GM12875 (cell line): ENCODE data around the gene FLG.
"Not testable (repeated sequence)": the region's sequence is repeated elsewhere in the genome, so short reads cannot be mapped to it uniquely, and the experiment has no call there.

Source experiments
- H3K4me3 ChIP-seq: one replicate; pipeline ENCODE4 v1.5.1; 2011; ENCODE audit warnings: low read depth, low read length, control low read depth
- TF ChIP-seq, protein P1 (sequence below): IDR thresholded peaks from 2 replicates; pipeline ENCODE4 v1.5.1; 2011; ENCODE audit warnings: low read depth, mild to moderate bottlenecking, control low read depth, inconsistent platforms, low read length, moderate library complexity, borderline replicate concordance; ENCODE audit not compliant: insufficient read depth

Gene FLG

DNA sequence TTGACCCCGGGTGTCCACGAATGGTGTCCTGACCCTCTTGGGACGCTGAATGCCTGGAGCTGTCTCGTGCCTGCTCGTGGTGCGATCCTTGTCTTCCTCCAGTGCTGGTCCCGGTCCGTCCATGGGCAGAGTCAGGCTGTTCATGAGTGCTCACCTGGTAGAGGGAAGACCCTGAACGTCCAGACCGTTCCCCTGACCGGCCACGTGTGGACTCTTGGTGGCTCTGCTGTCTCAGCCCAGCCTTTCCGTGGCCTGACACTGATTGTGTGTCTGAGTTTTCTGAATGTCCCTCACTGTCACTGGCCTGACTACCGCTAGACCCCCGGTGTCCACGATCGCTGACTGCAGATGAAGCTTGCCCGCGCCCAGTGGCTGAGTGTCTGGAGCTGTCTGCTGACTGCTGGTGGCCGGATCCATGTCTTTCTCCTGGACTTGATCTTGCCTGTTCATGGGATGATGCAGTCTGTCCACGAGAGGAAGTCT, 11.7 kb downstream of the FLG start:
- H3K4me3 ChIP-seq: no peak overlapping the region
- TF ChIP-seq, protein P1, sequence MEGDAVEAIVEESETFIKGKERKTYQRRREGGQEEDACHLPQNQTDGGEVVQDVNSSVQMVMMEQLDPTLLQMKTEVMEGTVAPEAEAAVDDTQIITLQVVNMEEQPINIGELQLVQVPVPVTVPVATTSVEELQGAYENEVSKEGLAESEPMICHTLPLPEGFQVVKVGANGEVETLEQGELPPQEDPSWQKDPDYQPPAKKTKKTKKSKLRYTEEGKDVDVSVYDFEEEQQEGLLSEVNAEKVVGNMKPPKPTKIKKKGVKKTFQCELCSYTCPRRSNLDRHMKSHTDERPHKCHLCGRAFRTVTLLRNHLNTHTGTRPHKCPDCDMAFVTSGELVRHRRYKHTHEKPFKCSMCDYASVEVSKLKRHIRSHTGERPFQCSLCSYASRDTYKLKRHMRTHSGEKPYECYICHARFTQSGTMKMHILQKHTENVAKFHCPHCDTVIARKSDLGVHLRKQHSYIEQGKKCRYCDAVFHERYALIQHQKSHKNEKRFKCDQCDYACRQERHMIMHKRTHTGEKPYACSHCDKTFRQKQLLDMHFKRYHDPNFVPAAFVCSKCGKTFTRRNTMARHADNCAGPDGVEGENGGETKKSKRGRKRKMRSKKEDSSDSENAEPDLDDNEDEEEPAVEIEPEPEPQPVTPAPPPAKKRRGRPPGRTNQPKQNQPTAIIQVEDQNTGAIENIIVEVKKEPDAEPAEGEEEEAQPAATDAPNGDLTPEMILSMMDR: no peak

DNA sequence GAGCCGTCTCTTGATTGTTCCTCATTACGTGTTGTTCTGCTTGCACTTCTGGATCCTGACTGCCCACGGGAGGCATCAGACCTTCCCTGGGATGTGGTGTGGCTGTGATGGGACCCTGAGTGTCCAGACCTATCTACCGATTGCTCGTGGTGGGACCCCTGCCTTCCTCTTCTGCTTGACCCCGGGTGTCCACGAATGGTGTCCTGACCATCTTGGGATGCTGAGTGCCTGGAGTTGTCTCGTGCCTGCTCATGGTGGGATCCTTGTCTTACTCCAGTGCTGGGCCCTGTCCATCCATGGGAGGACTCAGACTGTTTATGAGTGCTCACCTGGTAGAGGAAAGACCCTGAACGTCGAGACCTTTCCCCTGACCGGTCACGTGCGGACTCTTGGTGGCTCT, 12.9 kb downstream of the FLG start:
- not testable (repeated sequence) for H3K4me3 ChIP-seq

DNA sequence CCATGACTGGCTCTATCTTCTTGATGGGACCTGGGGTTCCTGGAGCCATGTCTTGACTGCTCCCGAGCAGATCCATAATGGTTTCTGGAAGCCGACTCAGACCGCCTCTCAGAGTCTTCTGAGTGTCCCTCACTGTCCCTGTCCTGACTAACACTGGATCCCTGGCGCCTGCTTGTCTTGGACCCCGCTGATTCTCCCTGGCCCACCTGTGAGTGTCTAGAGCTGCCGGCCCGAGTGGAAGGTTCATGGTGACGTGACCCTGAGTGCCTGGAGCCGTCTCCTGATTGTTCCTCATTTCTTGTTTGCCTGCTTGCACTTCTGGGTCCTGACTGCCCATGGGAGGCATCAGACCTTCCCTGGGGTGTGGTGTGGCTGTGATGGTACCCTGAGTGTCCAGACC, 15.1 kb downstream of the FLG start:
- H3K4me3 ChIP-seq: no peak overlapping the region
- TF ChIP-seq, protein P1: no peak

DNA sequence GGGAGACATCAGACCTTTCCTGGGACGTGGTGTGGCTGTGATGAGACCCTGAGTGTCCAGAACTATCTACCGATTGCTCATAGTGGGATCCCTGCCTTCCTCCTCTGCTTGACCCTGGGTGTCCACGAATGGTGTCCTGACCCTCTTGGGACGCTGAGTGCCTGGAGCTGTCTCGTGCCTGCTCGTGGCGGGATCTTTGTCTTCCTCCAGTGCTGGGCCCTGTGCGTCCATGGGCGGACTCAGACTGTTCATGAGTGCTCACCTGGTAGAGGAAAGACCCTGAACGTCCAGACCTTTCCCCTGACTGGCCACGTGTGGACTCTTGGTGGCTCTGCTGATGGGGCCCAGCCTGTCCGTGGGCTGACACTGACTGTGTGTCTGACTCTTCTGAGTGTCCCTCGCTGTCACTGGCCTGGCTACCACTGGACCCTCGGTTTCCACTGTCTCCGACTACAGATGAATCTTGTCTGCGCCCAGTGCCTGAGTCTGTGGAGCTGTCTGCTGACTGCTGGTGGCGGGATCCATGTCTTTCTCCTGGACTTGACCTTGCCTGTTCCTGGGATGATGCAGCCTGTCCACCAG, 15.6 kb downstream of the FLG start:
- H3K4me3 ChIP-seq: not testable (repeated sequence)

DNA sequence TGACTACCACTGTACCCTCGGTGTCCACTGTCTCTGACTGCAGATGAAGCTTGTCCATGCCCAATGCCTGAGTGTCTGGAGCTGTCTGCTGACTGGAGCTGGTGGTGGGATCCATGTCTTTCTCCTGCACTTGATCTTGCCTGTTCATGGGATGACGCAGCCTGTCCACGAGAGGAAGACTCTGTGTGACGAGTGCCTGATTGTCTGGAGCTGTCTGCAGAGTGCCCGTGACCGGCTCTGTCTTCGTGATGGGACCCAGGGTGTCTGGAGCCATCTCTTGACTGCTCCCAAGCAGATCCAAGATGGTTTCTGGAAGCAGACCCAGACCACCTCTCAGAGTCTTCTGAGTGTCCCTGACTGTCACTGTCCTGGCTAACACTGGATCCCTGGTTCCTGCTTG, 16.3 kb downstream of the FLG start:
- H3K4me3 ChIP-seq: not testable (repeated sequence)

DNA sequence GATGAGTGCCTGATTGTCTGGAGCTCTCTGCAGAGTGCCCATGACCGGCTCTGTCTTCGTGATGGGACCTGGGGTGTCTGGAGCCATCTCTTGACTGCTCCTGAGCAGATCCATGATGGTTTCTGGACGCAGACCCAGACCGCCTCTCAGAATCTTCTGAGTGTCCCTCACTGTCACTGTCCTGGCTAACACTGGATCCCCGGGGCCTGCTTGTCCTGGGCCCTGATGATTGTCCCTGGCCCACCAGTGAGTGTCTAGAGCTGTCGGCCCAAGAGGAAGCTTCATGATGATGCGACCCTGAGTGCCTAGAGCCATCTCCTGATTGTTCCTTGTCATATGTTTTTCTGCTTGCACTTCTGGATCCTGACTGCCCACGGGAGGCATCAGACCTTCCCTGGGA, 17.1 kb downstream of the FLG start:
- not testable (repeated sequence) for H3K4me3 ChIP-seq

DNA sequence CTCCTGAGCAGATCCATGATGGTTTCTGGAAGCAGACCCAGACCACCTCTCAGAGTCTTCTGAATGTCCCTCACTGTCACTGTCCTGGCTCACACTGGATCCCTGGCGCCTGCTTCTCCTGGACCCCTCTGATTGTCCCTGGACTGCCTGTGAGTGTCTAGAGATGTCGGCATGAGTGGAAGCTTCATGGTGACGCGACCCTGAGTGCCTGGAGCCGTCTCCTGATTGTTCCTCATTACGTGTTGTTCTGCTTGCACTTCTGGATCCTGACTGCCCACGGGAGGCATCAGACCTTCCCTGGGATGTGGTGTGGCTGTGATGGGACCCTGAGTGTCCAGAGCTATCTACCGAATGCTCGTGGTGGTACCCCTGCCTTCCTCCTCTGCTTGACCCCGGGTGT, 18.9 kb downstream of the FLG start:
- H3K4me3 ChIP-seq: not testable (repeated sequence)

DNA sequence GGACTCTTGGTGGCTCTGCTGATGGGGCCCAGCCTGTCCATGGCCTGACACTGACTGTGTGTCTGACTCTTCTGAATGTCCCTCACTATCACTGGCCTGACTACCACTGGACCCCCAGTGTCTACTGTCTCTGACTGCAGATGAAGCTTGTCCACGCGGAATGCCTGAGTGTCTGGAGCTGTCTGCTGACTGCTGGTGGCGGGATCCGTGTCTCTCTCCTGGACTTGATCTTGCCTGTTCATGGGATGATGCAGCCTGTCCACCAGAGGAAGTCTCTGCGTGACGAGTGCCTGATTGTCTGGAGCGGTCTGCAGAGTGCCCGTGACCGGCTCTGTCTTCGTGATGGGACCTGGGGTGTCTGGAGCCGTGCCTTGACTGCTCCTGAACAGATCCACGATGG, 20.3 kb downstream of the FLG start:
- not testable (repeated sequence) for H3K4me3 ChIP-seq

DNA sequence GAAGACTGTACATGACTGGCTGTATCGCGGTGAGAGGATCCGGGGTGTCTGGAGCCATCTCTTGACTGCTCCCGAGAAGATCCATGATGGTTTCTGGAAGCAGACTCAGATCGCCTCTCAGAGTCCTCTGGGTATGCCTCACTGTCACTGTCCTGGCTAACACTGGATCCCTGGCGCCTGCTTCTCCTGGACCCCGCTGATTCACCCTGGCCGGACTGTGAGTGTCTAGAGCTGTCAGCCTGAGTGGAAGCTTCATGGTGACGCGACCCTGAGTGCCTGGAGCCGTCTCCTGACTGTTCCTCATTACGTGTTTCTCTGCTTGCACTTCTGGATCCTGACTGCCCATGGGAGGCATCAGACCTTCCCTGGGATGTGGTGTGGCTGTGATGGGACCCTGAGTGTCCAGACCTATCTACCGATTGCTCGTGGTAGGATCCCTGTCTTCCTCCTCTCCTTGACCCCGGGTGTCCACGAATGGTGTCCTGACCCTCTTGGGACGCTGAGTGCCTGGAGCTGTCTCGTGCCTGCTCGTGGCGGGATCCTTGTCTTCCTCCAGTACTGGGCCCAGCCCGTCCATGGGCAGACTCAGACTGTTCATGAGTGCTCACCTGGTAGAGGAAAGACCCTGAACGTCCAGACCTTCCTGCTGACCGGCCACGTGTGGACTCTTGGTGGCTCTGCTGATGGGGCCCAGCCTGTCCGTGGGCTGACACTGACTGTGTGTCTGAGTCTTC, 21.7 kb downstream of the FLG start:
- H3K4me3 ChIP-seq: not testable (repeated sequence)

DNA sequence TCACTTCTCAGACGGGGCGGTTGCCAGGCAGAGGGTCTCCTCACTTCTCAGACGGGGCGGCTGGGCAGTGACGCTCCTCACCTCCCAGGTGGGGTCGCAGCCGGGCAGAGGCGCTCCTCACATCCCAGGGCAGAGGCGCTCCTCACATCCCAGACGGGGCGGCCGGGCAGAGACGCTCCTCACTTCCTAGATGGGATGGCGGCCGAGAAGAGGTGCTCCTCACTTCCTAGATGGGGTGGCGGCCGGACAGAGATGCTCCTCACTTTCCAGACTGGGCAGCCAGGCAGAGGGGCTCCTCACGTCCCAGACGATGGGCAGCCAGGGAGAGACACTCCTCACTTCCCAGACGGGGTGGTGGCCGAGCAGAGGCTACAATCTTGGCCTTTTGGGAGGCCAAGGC, 68.6 kb downstream of the FLG start:
- not testable (repeated sequence) for H3K4me3 ChIP-seq
